Stimulated activated naive CD8-positive, alpha-beta T cell treated with anti-CD3 and anti-CD28 coated beads, Interleukin-15, Interleukin-2, amounts not matched to agents 100 U/mL and 50 U/mL, for 24 hours (primary cell): ENCODE data around the gene KCNA4.
"Not testable (repeated sequence)": the region's sequence is repeated elsewhere in the genome, so short reads cannot be mapped to it uniquely, and the experiment has no call there.

Experiments used
- ATAC-seq: fragments of 150-1000 bp; cut with Tn5 transposase; one replicate; pipeline ENCODE4 v1.10.0; 2021
- DNase-seq: peaks from one replicate; pipeline ENCODE4 v3.0.0; 2021

The KCNA4 gene

GRCh38 chr11:30016588-30017363 lies at the start of gene KCNA4:
TSS of gene KCNA4 (minus strand) at chr11:30017030. CDS start at chr11:30012678, 4,352 bp downstream.
- ATAC-seq (no peak), DNase-seq (peak; percentile 9)

- no peak for DNase-seq
- no peak for ATAC-seq
These were observed 45.3 kb upstream of the KCNA4 start for GRCh38 chr11:30062103-30062502.

DNA sequence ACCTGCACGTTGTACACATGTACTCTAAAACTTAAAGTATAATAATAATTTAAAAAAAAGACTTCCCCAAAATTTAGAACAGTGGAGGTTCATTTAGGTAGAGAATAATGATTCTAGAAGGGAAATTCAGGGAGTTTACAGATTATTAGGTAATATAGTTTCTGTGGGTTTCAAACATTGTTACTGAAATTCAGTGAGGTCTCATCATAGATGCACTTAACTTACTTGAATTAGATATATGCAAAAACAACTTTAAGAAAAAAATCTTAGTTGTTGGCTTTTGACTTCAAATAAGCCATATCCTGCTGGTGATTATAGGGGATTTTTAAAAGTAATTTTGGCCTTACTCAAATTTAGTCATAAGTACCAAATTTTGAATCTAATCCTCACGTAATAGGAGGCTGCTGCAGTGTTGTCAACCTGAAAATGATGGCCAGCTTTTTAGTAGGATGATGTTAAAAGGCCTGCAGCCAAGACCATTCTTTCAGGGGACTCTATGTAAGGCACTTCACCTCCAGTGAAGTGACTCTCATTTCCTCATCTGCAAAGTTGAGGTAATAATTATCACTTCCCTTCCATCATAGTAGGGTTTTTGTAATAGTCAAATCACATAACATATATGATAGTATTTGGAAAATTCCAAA lies 42.5 kb upstream of the KCNA4 start:
- DNase-seq (no peak), ATAC-seq (no peak)

DNA sequence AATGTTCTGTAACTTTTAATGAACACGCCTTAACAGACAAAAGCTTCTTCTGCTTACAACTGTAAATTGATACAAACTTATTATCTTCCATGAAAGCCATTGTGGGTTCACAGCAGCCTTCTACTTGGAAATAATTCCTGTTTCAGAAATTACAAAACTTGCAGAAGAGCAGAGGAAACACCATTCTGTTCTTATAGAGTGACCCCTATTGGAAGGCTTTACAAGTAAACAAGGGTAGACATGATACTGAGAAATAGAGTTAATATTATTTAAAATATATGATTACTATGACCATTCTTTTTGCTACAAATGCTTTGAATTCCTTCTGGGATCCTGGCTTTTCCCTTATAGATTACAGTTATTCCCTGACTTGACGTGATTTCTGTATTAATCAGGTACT lies 32.4 kb upstream of the KCNA4 start:
- no peak for DNase-seq
- no peak for ATAC-seq

- ATAC-seq (no peak), DNase-seq (no peak)
These were observed 29.7 kb upstream of the KCNA4 start for GRCh38 chr11:30046578-30046945.

GRCh38 chr11:30045921-30046577 lies 29.2 kb upstream of the KCNA4 start:
- ATAC-seq (no peak), DNase-seq (no peak)

- ATAC-seq = no peak
- no peak for DNase-seq
These were observed 28.3 kb upstream of the KCNA4 start for GRCh38 chr11:30045144-30045543.

DNA sequence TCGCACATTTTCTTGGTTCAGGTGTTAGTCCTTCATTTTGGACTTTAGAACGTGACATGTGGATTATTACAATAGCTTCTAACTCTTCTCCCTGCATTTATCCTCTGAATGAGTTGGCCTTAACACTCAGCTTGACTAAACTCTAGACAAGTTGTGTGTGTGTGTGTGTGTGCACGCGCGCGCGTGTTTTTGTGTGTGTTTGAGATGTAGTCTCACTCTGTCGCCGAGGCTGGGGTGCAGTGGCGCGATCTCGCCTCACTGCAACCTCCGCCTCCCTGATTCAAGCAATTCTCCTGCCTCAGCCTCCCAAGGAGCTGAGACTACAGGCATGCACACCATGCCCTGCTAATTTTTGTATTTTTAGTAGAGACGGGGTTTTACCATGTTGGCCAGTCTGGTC lies 24.3 kb upstream of the KCNA4 start:
- ATAC-seq (no peak), DNase-seq (no peak)

DNA sequence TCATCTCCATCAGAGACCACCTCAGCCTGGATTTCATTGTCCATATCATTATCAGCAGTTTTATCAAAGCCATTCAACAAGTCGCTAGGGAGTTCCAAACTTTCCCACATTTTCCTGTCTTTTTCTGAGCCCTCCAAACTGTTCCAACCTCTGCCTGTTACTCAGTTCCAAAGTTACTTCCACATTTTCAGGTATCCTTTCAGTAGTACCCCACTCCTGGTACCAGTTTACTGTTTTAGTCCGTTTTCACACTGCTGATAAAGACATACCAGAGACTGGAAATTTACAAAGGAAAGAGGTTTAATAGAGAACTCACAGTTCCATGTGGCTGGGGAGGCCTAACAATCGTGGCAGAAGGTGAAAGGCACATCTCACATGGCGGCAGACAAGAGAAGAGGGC lies 17.9 kb upstream of the KCNA4 start:
- ATAC-seq, DNase-seq: not testable (repeated sequence)

DNA sequence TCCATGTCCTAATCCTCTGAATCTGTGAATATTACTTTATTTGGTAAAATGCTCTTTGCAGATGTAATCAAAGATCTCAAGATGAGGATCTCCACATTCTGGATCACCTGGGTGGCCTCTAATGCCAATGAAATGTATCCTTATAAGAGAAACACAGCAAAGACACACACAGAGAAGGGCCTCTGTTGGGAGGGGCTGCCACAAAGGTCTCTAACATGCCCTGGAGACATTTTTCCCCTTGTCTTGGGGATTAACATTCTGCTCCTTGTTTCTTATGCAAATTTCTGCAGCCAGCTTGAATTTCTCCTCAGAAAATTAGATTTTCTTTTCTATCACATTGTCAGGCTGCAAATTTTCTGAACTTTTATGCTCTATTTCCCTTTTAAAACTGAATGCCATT lies 17.3 kb upstream of the KCNA4 start:
- ATAC-seq, DNase-seq: not testable (repeated sequence)

- ATAC-seq (no peak), DNase-seq (no peak)
These were observed 8.7 kb upstream of the KCNA4 start for GRCh38 chr11:30025396-30026139.

DNA sequence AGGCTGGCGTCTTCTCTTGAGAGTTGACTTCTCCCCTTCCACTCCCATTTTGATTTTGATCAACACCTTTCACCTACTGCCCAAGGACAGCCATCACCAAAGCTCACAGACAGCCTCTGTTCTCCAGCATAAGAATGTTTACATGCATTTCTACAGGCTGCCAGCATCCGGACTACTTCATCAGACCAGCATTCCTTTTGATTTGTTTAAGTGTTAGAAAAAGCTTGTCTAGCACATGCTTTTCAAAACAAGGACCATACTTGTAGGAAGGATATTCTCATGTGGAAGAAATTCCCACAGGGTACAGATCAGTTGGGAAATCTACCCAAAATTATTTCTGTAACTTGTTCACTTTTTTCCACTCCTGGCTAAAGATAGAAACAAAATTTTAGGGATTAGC lies 6.2 kb upstream of the KCNA4 start:
- DNase-seq = no peak
- no peak for ATAC-seq

DNA sequence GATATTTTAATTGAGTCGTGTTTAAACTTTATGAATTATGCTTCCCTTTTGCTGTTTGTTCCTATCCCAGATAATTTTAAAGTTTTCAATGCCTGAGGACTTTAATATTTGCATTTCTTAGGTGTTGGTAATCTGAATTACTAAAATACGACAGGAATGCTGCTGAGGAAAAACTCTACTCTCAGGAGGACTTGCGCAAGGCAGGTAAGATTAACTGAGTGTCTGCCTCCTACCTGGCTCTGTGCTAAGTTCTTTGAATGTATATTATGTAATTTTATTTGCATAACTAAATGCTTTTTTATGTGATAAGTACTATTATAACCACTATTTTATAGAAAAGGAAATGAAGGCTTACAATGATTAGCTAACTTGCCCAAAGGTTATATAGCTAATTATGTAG lies 2.7 kb upstream of the KCNA4 start:
- ATAC-seq = no peak

GRCh38 chr11:30018495-30018894 lies 1.7 kb upstream of the KCNA4 start:
- no peak for ATAC-seq
- DNase-seq = no peak

More for the DNA sequence above, 2.7 kb upstream of the KCNA4 start:
- no peak for DNase-seq

GRCh38 chr11:30017445-30017895 lies 640 bp upstream of the KCNA4 start:
- DNase-seq = no peak
- no peak for ATAC-seq

- no peak for DNase-seq
- no peak for ATAC-seq
These were observed 961 bp downstream of the KCNA4 start for GRCh38 chr11:30015725-30016412.

- DNase-seq (no peak), ATAC-seq (no peak)
These were observed 4.5 kb downstream of the KCNA4 start for GRCh38 chr11:30012346-30012745.

GRCh38 chr11:30009060-30009459 lies 7.8 kb downstream of the KCNA4 start:
- DNase-seq (no peak), ATAC-seq (no peak)

GRCh38 chr11:30006876-30007275 lies 10.0 kb downstream of the KCNA4 start:
- DNase-seq (no peak), ATAC-seq (no peak)

- DNase-seq (no peak), ATAC-seq (no peak)
These were observed 14.6 kb downstream of the KCNA4 start for GRCh38 chr11:30002157-30002785.

GRCh38 chr11:30000986-30001750 lies 15.7 kb downstream of the KCNA4 start:
- no peak for DNase-seq
- ATAC-seq = no peak
